Liver (tissue), 9 donors: ENCODE results near the gene GPBP1L1. TPM values are rescaled to one million over a fixed set of nuclear protein-coding genes. Genes with fewer than 3 reads are reported as not detected.
"Not testable (repeated sequence)": the region's sequence is repeated elsewhere in the genome, so short reads cannot be mapped to it uniquely, and the experiment has no call there.

Experiments
- DNase-seq: peaks from one replicate; pipeline ENCODE4 v3.0.0-alpha.2; 2017; ENCODE audit warnings: low spot score
- H3K27ac ChIP-seq, 2 donors: one replicate each; pipeline ENCODE4 v1.7.0; 2013; ENCODE audit warnings: inconsistent platforms in 2 of 2, low read length in 2 of 2, control low read depth in 1 of 2, low read depth in 1 of 2, mild to moderate bottlenecking in 1 of 2
- H3K27me3 ChIP-seq, 4 donors: one replicate each; pipeline versions ENCODE4 v1.6.1 to v1.7.0; 2013; ENCODE audit warnings: low read length in 3 of 4, inconsistent platforms in 1 of 4, mild to moderate bottlenecking in 1 of 4, moderate library complexity in 1 of 4; ENCODE audit not compliant: control insufficient read depth in 4 of 4, insufficient read depth in 4 of 4
- H3K36me3 ChIP-seq, 4 donors: one replicate each; pipeline versions ENCODE4 v1.6.1 to v1.7.0; 2013; ENCODE audit warnings: low read length in 3 of 4, mild to moderate bottlenecking in 3 of 4, low read depth in 1 of 4, moderate library complexity in 1 of 4; ENCODE audit not compliant: control insufficient read depth in 4 of 4, insufficient read depth in 3 of 4
- H3K4me1 ChIP-seq, 4 donors: one replicate each; pipeline versions ENCODE4 v1.6.1 to v1.7.0; 2013; ENCODE audit warnings: low read length in 3 of 4, mild to moderate bottlenecking in 3 of 4, moderate library complexity in 1 of 4; ENCODE audit not compliant: control insufficient read depth in 4 of 4, insufficient read depth in 4 of 4
- H3K4me3 ChIP-seq, 3 donors: one replicate each; pipeline versions ENCODE4 v1.6.1 to v1.7.0; 2013; ENCODE audit warnings: low read length in 3 of 3, control low read depth in 1 of 3, low read depth in 1 of 3, mild to moderate bottlenecking in 1 of 3
- H3K9ac ChIP-seq, 2 donors: one replicate each; pipeline ENCODE4 v1.7.0; 2013; ENCODE audit warnings: low read length in 2 of 2, mild to moderate bottlenecking in 2 of 2, moderate library complexity in 2 of 2, control low read depth in 1 of 2, low read depth in 1 of 2
- H3K9me3 ChIP-seq, 4 donors: one replicate each; pipeline versions ENCODE4 v1.6.1 to v1.7.0; 2013; ENCODE audit warnings: low read length in 3 of 4; ENCODE audit not compliant: control insufficient read depth in 4 of 4
- CTCF ChIP-seq: fragments of 150-350 bp; IDR thresholded peaks from 2 replicates; pipeline ENCODE4 v1.5.1; 2017; ENCODE audit warnings: improper control_type of control experiment, low read depth, low read length; ENCODE audit not compliant: missing input control
- EGR1 ChIP-seq, 2 donors: IDR thresholded peaks; 2 replicates each; pipeline ENCODE4 v1.6.1; 2016 to 2018; ENCODE audit warnings: antibody characterized with exemption in 2 of 2, low read depth in 2 of 2
- FOXA2 ChIP-seq: IDR thresholded peaks from 2 replicates; pipeline ENCODE4 v1.6.1; 2016; ENCODE audit warnings: antibody characterized with exemption
- HNF4A ChIP-seq, 2 donors: conservative IDR thresholded peaks; 2 replicates each; pipeline ENCODE4 v1.6.1; 2016; ENCODE audit warnings: antibody characterized with exemption in 2 of 2, mild to moderate bottlenecking in 2 of 2
- JUND ChIP-seq, 2 donors: IDR thresholded peaks; 2 replicates each; pipeline ENCODE4 v1.6.1; 2016; ENCODE audit warnings: antibody characterized with exemption in 2 of 2
- MAX ChIP-seq: IDR thresholded peaks from 2 replicates; pipeline ENCODE4 v1.6.1; 2016; ENCODE audit warnings: antibody characterized with exemption
- NR2F2 ChIP-seq: IDR thresholded peaks from 2 replicates; pipeline ENCODE4 v1.6.1; 2016; ENCODE audit warnings: antibody characterized with exemption
- RAD21 ChIP-seq, 2 donors: IDR thresholded peaks; 2 replicates each; pipeline ENCODE4 v1.6.1; 2016; ENCODE audit warnings: antibody characterized with exemption in 2 of 2, mild to moderate bottlenecking in 2 of 2
- YY1 ChIP-seq: IDR thresholded peaks from 2 replicates; pipeline ENCODE4 v1.6.1; 2016; ENCODE audit warnings: antibody characterized with exemption, mild to moderate bottlenecking
- WGBS: extraction: QIAGEN DNeasy Blood & Tissue Kit; methylation state at CpG from one replicate; pipeline ENCODE4 v1.1.7; 2013; 5-methylcytosine and 5-hydroxymethylcytosine counted together
- polyA plus RNA-seq, 2 donors: library from polyadenylated mRNA; stranded (reverse) in 1 of 2; unstranded in 1 of 2; fragments of 200-250 nt in 1 of 2; fragments of >200 nt in 1 of 2; fragmentation: Nextera tagmentation in 1 of 2; extraction: Ambion mirVana in 1 of 2; gene quantifications; one replicate each; pipeline versions ENCODE4 v1.2.1 to v1.2.3, GENCODE V29; 2013 to 2015
- total RNA-seq, 2 donors: library from RNA; depleted of rRNA; stranded (reverse); fragments of >200 nt; gene quantifications; one replicate each; pipeline ENCODE4 v1.2.3, GENCODE V29; 2014
- donor health status: healthy.
- donor health status: healthy.
- donor health status: healthy.
- donor health status: healthy.
- donor health status: healthy.

The GPBP1L1 gene
- total and polyA plus RNA-seq, 4 donors: 24.8 to 86.7 (median 53.5) TPM

GRCh38 chr1:45677751-45678245 lies 8.5 kb downstream of the GPBP1L1 start:
- no peak for TF ChIP-seq RAD21 (IDR thresholded peaks at IDR 0.05)
- TF ChIP-seq FOXA2: no peak
- no peak overlapping the region for H3K4me3 ChIP-seq
- no peaks in the 10 kb centered on the region for H3K9me3 ChIP-seq
- H3K27ac ChIP-seq: no peak overlapping the region
- H3K36me3 ChIP-seq: no peaks in the 10 kb centered on the region
- H3K4me1 ChIP-seq: peaks cover 19 to 69% (median 58%) of the 10 kb centered on the region in 4 donors
- WGBS: 72% methylated on average over 3 of the region's 3 CpGs
- DNase-seq: no peak
- no peak overlapping the region for H3K9ac ChIP-seq
- H3K27me3 ChIP-seq: no peaks in the 10 kb centered on the region

GRCh38 chr1:45676553-45676952 lies 9.8 kb downstream of the GPBP1L1 start:
- H3K9ac ChIP-seq, H3K27me3 ChIP-seq, DNase-seq, H3K36me3 ChIP-seq, H3K9me3 ChIP-seq, H3K4me3 ChIP-seq, H3K27ac ChIP-seq: not testable (repeated sequence)
- H3K4me1 ChIP-seq: peaks cover 16 to 65% (median 52%) of the 10 kb centered on the region in 4 donors
- 95% methylated on average over 7 of the region's 7 CpGs for WGBS

GRCh38 chr1:45674478-45674877 lies 11.9 kb downstream of the GPBP1L1 start:
- H3K4me1 ChIP-seq: peaks cover 14 to 56% (median 45%) of the 10 kb centered on the region in 4 donors
- TF ChIP-seq EGR1 (IDR thresholded peaks at IDR 0.05; ENCODE audit: low read depth in 2 of 2) (no peak), JUND (IDR thresholded peaks at IDR 0.05) (no peak), HNF4A (conservative IDR thresholded peaks at IDR 0.05) (peak in 1 of 2 donors; percentile 31)
- 43% methylated on average over 5 of the region's 5 CpGs for WGBS

GRCh38 chr1:45673956-45674355 lies 12.4 kb downstream of the GPBP1L1 start:
- TF ChIP-seq MAX: no peak
- TF ChIP-seq CTCF: no peak
- TF ChIP-seq YY1: no peak
- no peak for TF ChIP-seq FOXA2
- no peak for TF ChIP-seq NR2F2
- H3K27me3 ChIP-seq: no peaks in the 10 kb centered on the region
- no peaks in the 10 kb centered on the region for H3K9me3 ChIP-seq
- H3K36me3 ChIP-seq: no peaks in the 10 kb centered on the region
- H3K4me3 ChIP-seq: no peak overlapping the region
- peaks cover 10 to 56% (median 45%) of the 10 kb centered on the region in 4 donors for H3K4me1 ChIP-seq
- no peak overlapping the region for H3K27ac ChIP-seq
- H3K9ac ChIP-seq: no peak overlapping the region
- WGBS: 74% methylated on average over 4 of the region's 4 CpGs
- DNase-seq: no peak

More at GRCh38 chr1:45674478-45674877, 11.9 kb downstream of the GPBP1L1 start:
- Histone ChIP-seq H3K27me3 (no peaks in the 10 kb centered on the region), H3K9ac (no peak overlapping the region), H3K27ac (no peak overlapping the region), H3K4me3 (no peak overlapping the region), H3K9me3 (no peaks in the 10 kb centered on the region), H3K36me3 (no peaks in the 10 kb centered on the region)
- no peak for DNase-seq
